ENCODE data around the gene AGAP1. TPM values are rescaled to one million over a fixed set of nuclear protein-coding genes. Genes with fewer than 3 reads are reported as not detected.

Gene AGAP1
- polyA plus RNA-seq, 4 donors, result 9.8 to 19.2 (median 15.5) TPM

DNA sequence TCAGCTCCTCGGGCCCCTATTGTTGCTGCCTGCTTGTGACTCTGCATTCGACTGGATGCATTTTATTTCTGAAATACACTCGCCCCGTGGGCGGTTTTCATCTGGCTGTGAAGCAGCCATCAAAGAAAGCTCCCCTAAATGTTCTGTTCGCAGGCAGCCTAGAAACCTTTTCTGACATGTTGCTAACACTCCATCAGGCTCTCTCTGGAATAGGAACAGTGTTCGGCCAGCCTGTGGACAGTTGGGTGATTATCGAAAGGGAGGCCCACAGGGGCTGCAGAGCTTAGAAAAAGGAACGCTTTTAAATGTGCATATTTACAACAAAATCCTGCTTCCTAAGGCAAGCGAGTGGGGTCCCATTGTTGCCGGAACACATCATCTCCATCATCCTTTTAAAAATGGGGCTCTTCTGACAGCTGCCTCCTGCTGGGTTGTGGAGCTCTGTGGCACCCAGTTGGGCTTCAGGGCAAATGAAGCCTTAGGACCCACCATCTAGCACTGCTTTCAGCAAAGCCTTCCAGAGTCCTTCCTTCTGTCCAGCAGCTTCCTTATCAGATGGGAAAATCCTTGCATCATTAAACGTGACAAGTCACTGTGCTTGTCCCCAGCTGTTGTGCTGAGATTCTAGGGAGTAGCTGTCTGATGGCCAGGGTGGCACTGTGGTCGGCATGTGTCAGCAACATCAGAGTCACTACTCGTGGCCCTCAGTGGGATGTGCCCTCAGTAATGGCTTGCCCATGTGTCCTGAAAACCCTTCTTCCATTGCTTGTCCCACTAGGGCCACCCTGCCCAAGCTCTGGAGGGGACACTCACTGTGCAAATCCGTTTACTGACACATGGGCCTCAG is 571.7 kb downstream of the AGAP1 start:
- Histone ChIP-seq H3K9me3 (ENCODE audit: control insufficient read depth in 2 of 2, insufficient read depth in 1 of 2, low read depth in 1 of 2, low read length in 1 of 2) (peaks cover 0 to 2% of the 10 kb centered on the region in 2 donors), H3K4me3 (ENCODE audit: low read depth in 1 of 3, low read length in 3 of 3) (no peak overlapping the region), H3K27me3 (ENCODE audit: control insufficient read depth in 3 of 3, insufficient read depth in 3 of 3, low read length in 3 of 3) (no peaks in the 10 kb centered on the region), H3K36me3 (ENCODE audit: control insufficient read depth in 3 of 3, insufficient read depth in 2 of 3, low read depth in 1 of 3, low read length in 3 of 3) (peaks cover 0 to 33% (median 2%) of the 10 kb centered on the region in 3 donors), H3K27ac (ENCODE audit: low read depth in 1 of 3, low read length in 2 of 3) (no peak overlapping the region), H3K4me1 (ENCODE audit: control insufficient read depth in 3 of 3, insufficient read depth in 2 of 3, low read depth in 1 of 3, low read length in 2 of 3) (no peaks in the 10 kb centered on the region)
- FAIRE-seq (no peak), DNase-seq (no peak)
- WGBS, 3 donors, result 85 to 89% (median 87%) methylated on average over 15 of the region's 15 CpGs

DNA sequence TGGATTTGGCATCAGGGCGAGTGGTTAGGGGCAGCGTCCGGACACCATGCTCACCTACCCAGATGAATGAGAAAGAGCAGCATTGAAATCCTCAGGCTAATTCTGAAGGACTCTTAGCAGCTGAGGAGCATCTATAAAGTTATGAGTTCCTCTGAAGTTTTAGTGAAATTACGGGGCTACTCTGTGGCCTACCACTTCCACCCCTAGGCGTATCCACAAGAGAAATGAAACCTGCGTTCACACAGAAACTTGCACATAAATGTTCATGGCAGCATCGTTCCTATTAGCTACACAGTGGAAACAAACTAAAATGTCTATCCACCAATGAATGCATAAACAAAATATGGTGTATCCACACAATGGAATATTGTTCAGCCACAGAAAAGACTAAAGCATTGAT is 576.4 kb downstream of the AGAP1 start:
- Histone ChIP-seq H3K27ac (ENCODE audit: low read depth in 1 of 3, low read length in 2 of 3) (no peak overlapping the region), H3K4me1 (ENCODE audit: control insufficient read depth in 3 of 3, insufficient read depth in 2 of 3, low read depth in 1 of 3, low read length in 2 of 3) (peaks cover 0 to 8% (median 0%) of the 10 kb centered on the region in 3 donors), H3K36me3 (ENCODE audit: control insufficient read depth in 3 of 3, insufficient read depth in 2 of 3, low read depth in 1 of 3, low read length in 3 of 3) (peaks cover 0 to 28% (median 0%) of the 10 kb centered on the region in 3 donors), H3K9me3 (ENCODE audit: control insufficient read depth in 2 of 2, insufficient read depth in 1 of 2, low read depth in 1 of 2, low read length in 1 of 2) (peaks cover 0 to 2% of the 10 kb centered on the region in 2 donors), H3K27me3 (ENCODE audit: control insufficient read depth in 3 of 3, insufficient read depth in 3 of 3, low read length in 3 of 3) (no peaks in the 10 kb centered on the region), H3K4me3 (ENCODE audit: low read depth in 1 of 3, low read length in 3 of 3) (no peak overlapping the region)
- 87 to 93% (median 89%) methylated on average over 7 of the region's 7 CpGs for WGBS, 3 donors
- DNase-seq (no peak), FAIRE-seq (no peak)

DNA sequence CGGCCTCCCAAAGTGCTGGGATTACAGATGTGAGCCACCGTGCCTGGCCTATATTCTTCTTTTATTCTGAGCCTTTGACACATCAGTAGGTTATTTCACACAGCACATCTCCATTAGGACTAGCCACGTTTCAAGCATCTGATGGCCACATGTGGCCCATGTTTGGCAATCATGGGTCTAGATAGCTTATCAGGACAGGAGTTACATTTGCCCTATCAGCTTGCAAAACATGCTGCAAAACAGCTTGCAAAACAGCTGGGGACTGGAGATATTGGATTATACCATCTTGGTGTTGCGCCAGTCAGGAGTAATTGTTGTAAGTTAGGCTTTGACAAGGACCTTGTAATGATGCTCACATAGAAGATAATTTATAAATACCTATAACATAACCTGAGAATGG is 579.4 kb downstream of the AGAP1 start:
- no peak for FAIRE-seq
- peak in 1 of 2 donors; percentile 21 for DNase-seq
- WGBS, 3 donors, result 74 to 86% (median 85%) methylated on average over 4 of the region's 4 CpGs

GRCh38 chr2:236073867-236074655 is 580.2 kb downstream of the AGAP1 start:
- Histone ChIP-seq H3K27ac (ENCODE audit: low read depth in 1 of 3, low read length in 2 of 3) (peak overlapping the region in 1 of 3 donors; percentile 45), H3K4me1 (ENCODE audit: control insufficient read depth in 3 of 3, insufficient read depth in 2 of 3, low read depth in 1 of 3, low read length in 2 of 3) (peaks cover 0 to 22% (median 0%) of the 10 kb centered on the region in 3 donors), H3K4me3 (ENCODE audit: low read depth in 1 of 3, low read length in 3 of 3) (no peak overlapping the region), H3K9me3 (ENCODE audit: control insufficient read depth in 2 of 2, insufficient read depth in 1 of 2, low read depth in 1 of 2, low read length in 1 of 2) (peaks cover 0 to 2% of the 10 kb centered on the region in 2 donors), H3K27me3 (ENCODE audit: control insufficient read depth in 3 of 3, insufficient read depth in 3 of 3, low read length in 3 of 3) (no peaks in the 10 kb centered on the region), H3K36me3 (ENCODE audit: control insufficient read depth in 3 of 3, insufficient read depth in 2 of 3, low read depth in 1 of 3, low read length in 3 of 3) (peaks cover 0 to 20% (median 0%) of the 10 kb centered on the region in 3 donors)
- DNase-seq (peak in 1 of 2 donors; percentile 34), FAIRE-seq (no peak)
- WGBS, 3 donors, result 80 to 87% (median 81%) methylated on average over 8 of the region's 8 CpGs

More for the DNA sequence above, 579.4 kb downstream of the AGAP1 start:
- no peak overlapping the region for H3K27ac ChIP-seq (ENCODE audit: low read depth in 1 of 3, low read length in 2 of 3)
- H3K27me3 ChIP-seq (ENCODE audit: control insufficient read depth in 3 of 3, insufficient read depth in 3 of 3, low read length in 3 of 3), result no peaks in the 10 kb centered on the region
- H3K9me3 ChIP-seq (ENCODE audit: control insufficient read depth in 2 of 2, insufficient read depth in 1 of 2, low read depth in 1 of 2, low read length in 1 of 2), result peaks cover 0 to 2% of the 10 kb centered on the region in 2 donors
- H3K4me1 ChIP-seq (ENCODE audit: control insufficient read depth in 3 of 3, insufficient read depth in 2 of 3, low read depth in 1 of 3, low read length in 2 of 3), result peaks cover 0 to 16% (median 0%) of the 10 kb centered on the region in 3 donors
- peaks cover 0 to 20% (median 0%) of the 10 kb centered on the region in 3 donors for H3K36me3 ChIP-seq (ENCODE audit: control insufficient read depth in 3 of 3, insufficient read depth in 2 of 3, low read depth in 1 of 3, low read length in 3 of 3)
- H3K4me3 ChIP-seq (ENCODE audit: low read depth in 1 of 3, low read length in 3 of 3), result no peak overlapping the region

DNA sequence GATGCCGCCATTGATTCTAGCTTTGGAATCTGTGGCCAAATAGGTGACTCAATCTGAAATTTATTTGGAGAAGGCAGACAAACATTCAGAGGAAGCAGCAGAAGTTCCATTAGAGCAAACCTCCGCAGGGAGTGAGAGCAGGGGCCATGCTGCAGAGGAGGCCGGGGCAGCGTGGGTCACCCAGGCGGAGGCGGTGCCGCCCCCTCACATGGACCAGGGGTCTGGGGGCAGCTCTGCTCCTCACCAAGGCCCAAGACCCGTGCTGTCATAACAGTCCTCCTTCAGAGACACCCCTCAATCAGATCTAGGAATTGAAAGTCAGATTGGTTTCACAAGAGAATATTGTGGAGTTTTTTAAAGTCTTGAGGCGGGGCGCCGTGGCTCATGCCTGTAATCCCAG is 582.0 kb downstream of the AGAP1 start:
- H3K9me3 ChIP-seq (ENCODE audit: control insufficient read depth in 2 of 2, insufficient read depth in 1 of 2, low read depth in 1 of 2, low read length in 1 of 2), result peaks cover 0 to 7% of the 10 kb centered on the region in 2 donors
- peaks cover 0 to 24% (median 0%) of the 10 kb centered on the region in 3 donors for H3K4me1 ChIP-seq (ENCODE audit: control insufficient read depth in 3 of 3, insufficient read depth in 2 of 3, low read depth in 1 of 3, low read length in 2 of 3)
- WGBS, 3 donors, result 85 to 95% (median 92%) methylated on average over 11 of the region's 11 CpGs
- DNase-seq (no peak), FAIRE-seq (no peak)
- peaks cover 0 to 17% (median 0%) of the 10 kb centered on the region in 3 donors for H3K36me3 ChIP-seq (ENCODE audit: control insufficient read depth in 3 of 3, insufficient read depth in 2 of 3, low read depth in 1 of 3, low read length in 3 of 3)
- no peak overlapping the region for H3K27ac ChIP-seq (ENCODE audit: low read depth in 1 of 3, low read length in 2 of 3)
- H3K27me3 ChIP-seq (ENCODE audit: control insufficient read depth in 3 of 3, insufficient read depth in 3 of 3, low read length in 3 of 3), result no peaks in the 10 kb centered on the region
- no peak overlapping the region for H3K4me3 ChIP-seq (ENCODE audit: low read depth in 1 of 3, low read length in 3 of 3)

DNA sequence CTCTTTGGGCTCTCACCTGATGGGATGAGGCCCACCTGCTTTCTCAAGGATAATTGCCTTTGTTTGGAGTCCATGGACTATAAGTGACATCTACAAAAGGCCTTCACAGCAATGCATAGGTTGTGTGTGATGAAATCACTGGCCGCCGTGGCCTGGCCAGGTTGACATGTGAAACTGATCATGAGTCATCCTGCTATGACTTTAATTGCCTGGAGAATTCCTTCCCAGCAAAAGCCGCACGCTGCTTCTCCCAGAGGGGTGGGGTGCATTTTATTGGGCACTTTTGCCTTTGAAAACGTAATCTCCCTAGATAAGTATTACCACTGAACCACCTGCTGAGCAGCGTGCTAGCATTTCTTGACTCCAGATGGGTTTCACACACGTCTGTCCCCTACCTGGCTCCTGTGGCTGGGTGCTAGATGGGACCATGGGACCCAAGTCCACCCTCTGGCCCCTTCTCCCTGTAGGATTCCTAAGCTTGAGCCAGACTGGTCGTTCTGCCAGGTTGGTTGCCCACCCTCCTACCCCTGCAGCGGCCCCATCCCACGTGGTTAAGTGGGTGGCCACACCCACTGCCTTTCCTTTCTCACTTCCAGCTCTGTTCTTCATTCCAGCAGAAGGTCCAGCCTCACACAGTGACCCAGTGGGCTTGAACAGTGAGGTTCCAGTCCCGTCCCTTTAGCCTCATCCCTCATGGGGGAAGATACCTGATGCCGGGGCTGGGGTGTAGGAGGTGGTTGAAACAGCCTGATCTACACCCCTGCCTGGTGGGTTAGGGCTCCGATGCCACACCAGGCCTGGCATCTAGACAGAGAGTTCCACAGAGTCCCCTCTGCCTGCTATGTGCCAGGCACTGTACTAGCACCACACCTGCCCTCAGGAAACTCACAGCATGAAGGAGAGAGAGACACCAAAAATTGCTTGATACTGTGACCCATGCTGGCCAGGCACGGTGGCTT is 584.7 kb downstream of the AGAP1 start:
- DNase-seq, result peak; percentile 95 to 97
- Histone ChIP-seq H3K4me3 (ENCODE audit: low read depth in 1 of 3, low read length in 3 of 3) (no peak overlapping the region), H3K36me3 (ENCODE audit: control insufficient read depth in 3 of 3, insufficient read depth in 2 of 3, low read depth in 1 of 3, low read length in 3 of 3) (peaks cover 0 to 13% (median 0%) of the 10 kb centered on the region in 3 donors), H3K27ac (ENCODE audit: low read depth in 1 of 3, low read length in 2 of 3) (peak overlapping the region; percentile 66 to 87 (median 77)), H3K4me1 (ENCODE audit: control insufficient read depth in 3 of 3, insufficient read depth in 2 of 3, low read depth in 1 of 3, low read length in 2 of 3) (peaks cover 0 to 23% (median 0%) of the 10 kb centered on the region in 3 donors), H3K9me3 (ENCODE audit: control insufficient read depth in 2 of 2, insufficient read depth in 1 of 2, low read depth in 1 of 2, low read length in 1 of 2) (peaks cover 0 to 7% of the 10 kb centered on the region in 2 donors), H3K27me3 (ENCODE audit: control insufficient read depth in 3 of 3, insufficient read depth in 3 of 3, low read length in 3 of 3) (no peaks in the 10 kb centered on the region)
- WGBS, 3 donors, result 31 to 66% (median 39%) methylated on average over 14 of the region's 14 CpGs
- no peak for FAIRE-seq

GRCh38 chr2:236080412-236080811 is 586.6 kb downstream of the AGAP1 start:
- no peak overlapping the region for H3K4me3 ChIP-seq (ENCODE audit: low read depth in 1 of 3, low read length in 3 of 3)
- H3K9me3 ChIP-seq (ENCODE audit: control insufficient read depth in 2 of 2, insufficient read depth in 1 of 2, low read depth in 1 of 2, low read length in 1 of 2), result peaks cover 0 to 7% of the 10 kb centered on the region in 2 donors
- H3K27ac ChIP-seq (ENCODE audit: low read depth in 1 of 3, low read length in 2 of 3), result no peak overlapping the region
- H3K4me1 ChIP-seq (ENCODE audit: control insufficient read depth in 3 of 3, insufficient read depth in 2 of 3, low read depth in 1 of 3, low read length in 2 of 3), result peaks cover 0 to 19% (median 0%) of the 10 kb centered on the region in 3 donors
- DNase-seq (no peak), FAIRE-seq (no peak)
- no peaks in the 10 kb centered on the region for H3K27me3 ChIP-seq (ENCODE audit: control insufficient read depth in 3 of 3, insufficient read depth in 3 of 3, low read length in 3 of 3)
- H3K36me3 ChIP-seq (ENCODE audit: control insufficient read depth in 3 of 3, insufficient read depth in 2 of 3, low read depth in 1 of 3, low read length in 3 of 3), result peaks cover 0 to 10% (median 0%) of the 10 kb centered on the region in 3 donors
- whole genome bisulfite sequencing, 3 donors, result 92 to 93% (median 93%) methylated on average over 3 of the region's 3 CpGs
